CD4-positive, alpha-beta T cell treated with Interleukin-6 for 4 hours (primary cell): ENCODE measurements around the gene MPP4.
"Not testable (repeated sequence)": the region's sequence is repeated elsewhere in the genome, so short reads cannot be mapped to it uniquely, and the experiment has no call there.

Experiments used
- DNase-seq: peaks from one replicate; pipeline ENCODE4 v3.0.0-alpha.2; 2020; ENCODE audit warnings: mixed read lengths

MPP4 gene

GRCh38 chr2:201698588-201699226 is at the start of gene MPP4:
Gene MPP4, minus strand, starts transcription at chr2:201698644. Its CDS starts 4,690 bp downstream, at chr2:201693954.
- DNase-seq = no peak

- no peak for DNase-seq
Observed at GRCh38 chr2:201746551-201746950, 48.1 kb upstream of the MPP4 start.

DNA sequence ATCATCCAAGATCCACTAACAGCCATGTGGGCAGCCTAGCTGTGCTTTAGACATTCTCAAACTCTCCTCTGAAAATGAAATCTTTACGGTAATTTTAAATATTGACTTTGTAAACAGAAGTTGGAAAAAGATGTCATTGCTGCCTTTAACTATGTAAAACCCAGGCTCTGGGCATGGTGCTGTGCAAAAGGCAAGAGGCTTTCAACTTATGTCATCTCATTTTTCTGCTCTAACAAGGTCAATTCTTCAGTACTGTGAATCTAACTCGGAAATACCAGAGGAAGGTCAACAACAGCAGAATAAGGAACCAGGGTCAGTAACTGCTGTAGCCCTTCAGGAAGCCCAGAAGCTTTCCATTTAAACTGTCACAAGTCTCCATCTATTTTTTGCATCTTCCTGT is 37.0 kb upstream of the MPP4 start:
- no peak for DNase-seq

- no peak for DNase-seq
Observed at GRCh38 chr2:201734111-201734510, 35.7 kb upstream of the MPP4 start.

- no peak for DNase-seq
Observed at GRCh38 chr2:201733544-201733943, 35.1 kb upstream of the MPP4 start.

GRCh38 chr2:201730651-201731285 is 32.3 kb upstream of the MPP4 start:
- DNase-seq = no peak

DNA sequence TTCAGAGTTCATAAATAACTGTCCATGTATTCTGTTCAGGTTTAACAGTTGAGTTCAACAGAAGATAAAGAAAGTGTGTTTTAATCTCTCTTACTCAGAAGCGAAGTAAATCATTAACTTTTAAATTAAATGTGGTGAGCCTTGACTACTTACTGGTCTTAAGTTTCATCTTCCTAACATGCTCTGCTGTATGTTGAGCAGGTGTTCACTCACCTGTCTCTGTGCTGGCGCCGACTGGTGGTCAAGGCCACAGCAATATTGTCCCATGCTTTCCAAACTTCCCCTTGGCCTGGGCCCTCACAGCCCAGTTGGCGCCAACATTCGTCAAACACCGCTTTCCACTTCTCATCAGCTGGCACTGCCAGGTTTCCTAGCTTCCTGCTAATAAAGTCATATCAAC is 17.0 kb upstream of the MPP4 start:
- no peak for DNase-seq

- no peak for DNase-seq
Observed at GRCh38 chr2:201712726-201713125, 14.3 kb upstream of the MPP4 start.

DNA sequence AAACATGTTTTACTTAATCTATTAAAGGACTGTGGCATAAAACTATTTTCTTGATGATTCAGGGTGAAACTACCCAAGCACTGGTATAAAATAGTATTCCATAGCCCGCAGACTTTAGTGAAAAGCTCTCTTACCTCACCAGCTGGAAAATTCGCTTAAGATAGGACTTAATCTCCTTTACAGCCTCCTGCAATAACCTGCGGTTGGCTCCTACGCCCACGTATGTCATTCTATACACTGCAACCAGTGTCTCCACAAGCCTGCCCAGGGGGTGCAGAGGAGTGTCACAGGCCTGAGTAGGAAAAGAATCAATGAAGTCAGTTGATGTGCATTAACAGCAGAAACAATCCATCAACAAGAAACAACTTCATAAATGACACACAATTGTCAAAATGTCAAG is 11.3 kb upstream of the MPP4 start:
- DNase-seq = no peak

- no peak for DNase-seq
Observed at GRCh38 chr2:201709049-201709448, 10.6 kb upstream of the MPP4 start.

- no peak for DNase-seq
Observed at GRCh38 chr2:201707753-201708152, 9.3 kb upstream of the MPP4 start.

DNA sequence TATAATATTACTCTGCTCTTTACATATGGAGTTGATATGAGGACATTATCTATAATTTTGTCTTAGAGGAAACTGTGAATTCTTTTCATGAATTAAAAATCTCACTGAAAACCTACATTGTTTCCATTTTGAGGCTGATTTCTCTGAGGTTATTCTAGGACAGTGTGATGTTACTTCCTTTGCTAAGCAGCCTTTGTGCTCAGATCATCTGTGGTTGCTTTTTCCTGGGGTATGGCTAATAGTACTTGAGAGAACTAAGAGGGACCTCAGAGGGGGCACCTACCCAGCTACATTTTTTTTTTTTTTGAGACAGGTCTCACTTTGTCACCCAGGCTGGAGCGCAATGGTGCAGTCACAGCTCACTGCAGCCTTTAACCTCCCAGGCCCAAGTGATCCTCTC is 8.7 kb upstream of the MPP4 start:
- no peak for DNase-seq

DNA sequence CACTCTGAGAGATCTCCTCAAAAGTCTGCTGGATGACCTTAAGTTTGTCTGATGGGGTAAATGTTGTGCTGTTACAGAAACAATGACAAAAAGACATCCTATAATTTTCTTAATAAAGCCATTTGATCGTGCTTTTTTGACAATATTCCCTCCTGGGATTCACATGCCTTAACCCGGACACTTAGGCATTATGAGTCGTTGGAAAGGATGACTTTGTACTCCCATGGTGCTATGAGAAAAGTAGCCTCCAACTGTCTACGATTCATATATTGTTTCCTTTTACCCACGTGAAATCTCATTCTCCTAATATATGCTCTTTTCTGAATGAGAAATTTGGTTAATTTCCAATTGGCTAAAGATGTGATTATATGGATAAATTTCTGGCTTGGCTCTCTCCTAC is 6.1 kb upstream of the MPP4 start:
- no peak for DNase-seq

GRCh38 chr2:201701646-201702045 is 3.2 kb upstream of the MPP4 start:
- DNase-seq = no peak

DNA sequence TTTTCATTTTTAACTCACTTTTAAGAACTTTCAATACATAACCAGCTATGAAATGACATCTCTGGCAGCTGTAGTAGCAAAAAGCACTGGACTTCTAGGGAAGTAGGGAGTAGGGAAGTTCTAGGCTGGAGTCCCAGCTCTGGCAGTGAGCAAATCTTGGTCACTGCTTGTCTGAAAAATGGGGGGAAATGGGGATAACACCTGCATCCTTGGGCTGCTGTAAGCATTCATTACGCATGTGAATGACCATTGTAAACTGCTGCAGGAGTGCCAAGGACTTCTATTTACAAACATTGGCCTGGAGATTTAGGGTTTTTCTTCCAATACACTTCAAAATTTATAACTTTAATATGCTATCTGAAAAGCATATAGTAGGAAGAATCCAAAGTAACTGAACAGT is 972 bp upstream of the MPP4 start:
- no peak for DNase-seq

GRCh38 chr2:201697899-201698298 is 545 bp downstream of the MPP4 start:
- DNase-seq = no peak

DNA sequence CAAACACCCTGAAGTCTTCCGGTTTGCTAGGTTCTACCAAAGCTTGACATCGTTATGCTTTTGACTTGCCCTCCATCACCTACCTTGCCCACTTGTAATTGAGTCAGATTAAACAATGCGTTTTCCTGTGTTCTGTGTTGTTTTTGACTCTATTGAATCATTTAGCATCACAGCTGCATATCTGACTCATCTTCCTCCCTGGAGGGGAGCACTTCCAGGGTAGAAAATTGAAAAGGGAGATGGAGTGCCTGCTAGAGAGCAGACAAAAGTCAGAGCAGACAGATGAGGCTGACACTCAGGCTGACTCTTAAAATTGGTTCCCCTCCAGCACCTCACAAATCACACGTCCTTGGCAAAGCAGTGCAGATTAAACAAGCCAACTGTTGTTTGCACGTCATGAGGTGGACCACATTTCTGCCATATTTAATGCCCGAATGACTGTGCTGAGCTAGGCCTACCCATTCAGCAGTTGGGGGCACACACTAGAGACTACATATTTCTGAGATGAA is 2.2 kb downstream of the MPP4 start:
- DNase-seq = no peak

GRCh38 chr2:201685156-201685555 is 13.3 kb downstream of the MPP4 start:
- DNase-seq = no peak

DNA sequence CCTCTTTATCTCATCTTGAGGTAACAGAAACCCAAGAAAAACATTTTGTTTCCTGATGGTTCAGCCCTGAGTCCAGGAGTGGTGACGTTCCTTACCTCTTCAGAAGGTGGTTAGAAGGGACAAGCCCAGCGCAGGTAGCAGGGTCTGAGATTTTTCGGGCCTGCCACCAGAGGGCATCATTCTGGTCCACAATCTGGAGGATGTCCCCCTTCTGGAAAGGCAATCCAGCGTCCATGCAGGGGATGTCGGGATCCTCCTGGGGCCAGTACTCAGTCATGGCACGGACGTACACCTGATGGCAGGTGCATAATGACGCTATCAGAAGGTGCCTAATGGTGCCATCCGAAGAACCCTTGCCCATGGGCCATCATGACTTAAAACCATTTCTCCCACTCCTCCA is 17.7 kb downstream of the MPP4 start:
- peak; percentile 16 for DNase-seq

DNA sequence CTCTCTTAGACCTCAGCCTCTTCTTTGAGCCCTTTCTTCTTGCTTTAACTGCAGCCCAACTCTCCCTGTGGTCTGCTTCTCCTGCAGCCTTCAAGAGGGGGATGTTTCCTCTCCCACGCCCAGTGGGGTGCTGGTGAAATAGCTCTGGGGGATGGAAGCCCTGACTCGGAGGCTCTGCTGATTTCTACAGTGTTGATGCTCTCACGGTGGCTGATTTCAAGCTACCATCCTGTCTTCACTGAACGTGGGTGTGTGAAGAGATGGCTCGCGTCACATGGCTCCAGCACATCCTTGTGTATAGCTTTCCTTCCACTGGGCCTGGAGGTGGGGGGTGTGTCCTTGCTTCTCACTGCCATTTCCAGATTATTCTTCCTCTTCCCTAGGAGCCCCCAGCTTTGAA is 20.0 kb downstream of the MPP4 start:
- no peak for DNase-seq

DNA sequence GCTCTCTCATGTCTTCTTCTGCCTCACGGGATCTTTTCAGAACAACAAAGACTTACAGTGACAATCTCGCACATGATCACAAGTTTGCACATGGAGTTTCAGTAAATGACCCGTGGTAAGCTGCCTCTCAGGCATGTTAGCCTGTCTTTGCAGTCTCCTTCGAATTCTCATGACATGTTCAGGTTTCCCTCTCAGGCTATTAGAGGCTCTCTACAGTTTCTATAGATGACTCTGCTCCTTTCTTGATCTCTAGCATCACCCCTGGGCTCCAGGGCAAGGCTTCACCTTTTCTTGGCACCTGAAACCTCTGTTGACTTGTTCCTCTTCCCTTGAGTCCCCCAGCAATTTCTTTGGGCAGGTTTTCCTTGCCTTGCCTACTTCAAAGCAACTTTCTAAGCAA is 23.0 kb downstream of the MPP4 start:
- no peak for DNase-seq

GRCh38 chr2:201674794-201675193 is 23.6 kb downstream of the MPP4 start:
- no peak for DNase-seq

- DNase-seq = no peak
Observed at GRCh38 chr2:201674298-201674697, 24.1 kb downstream of the MPP4 start.

GRCh38 chr2:201673546-201673945 is 24.9 kb downstream of the MPP4 start:
- DNase-seq = no peak

DNA sequence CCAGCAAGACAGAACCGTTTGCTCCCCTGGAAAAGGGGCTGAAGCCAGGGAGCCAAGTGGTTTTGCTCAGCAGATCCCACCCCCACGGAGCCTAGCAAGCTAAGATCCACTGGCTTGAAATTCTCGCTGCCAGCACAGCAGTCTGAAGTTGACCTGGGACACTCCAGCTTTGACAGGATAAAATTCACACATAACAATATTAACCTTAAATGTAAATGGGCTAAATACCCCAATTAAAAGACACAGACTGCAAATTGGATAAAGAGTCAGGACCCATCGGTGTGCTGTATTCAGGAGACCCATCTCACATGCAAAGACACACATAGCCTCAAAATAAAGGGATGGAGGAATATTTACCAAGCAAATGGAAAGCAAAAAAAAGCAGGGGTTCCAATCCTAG is 27.2 kb downstream of the MPP4 start:
- DNase-seq = not testable (repeated sequence)
